RWPE1 (cell line): ENCODE results near the gene SLC6A12.
A peak's percentile ranks its signal among the peaks of the same experiment; 100 is the strongest.

Experiments used
- CTCF ChIA-PET: fragments of 350-600 bp; sonication (Branson Sonifier 250); formaldehyde crosslinking; extraction: SDS; loops from one replicate; lab custom pipeline; 2021; lab: Yijun Ruan, JAX
- POLR2A ChIA-PET: fragments of 400-600 bp; formaldehyde crosslinking; extraction: SDS; loops from one replicate; lab custom pipeline; 2020; ENCODE audit warnings: antibody characterized with exemption; ENCODE audit not compliant: low non-redundant PET; lab: Yijun Ruan, JAX
- DNase-seq: peaks from one replicate; pipeline ENCODE4 v3.0.0; 2012; ENCODE audit warnings: low spot score
- H3K27ac ChIP-seq: fragments of 450-650 bp; 2 replicates; pipeline ENCODE4 v1.5.1; 2017
- TF ChIP-seq, protein P1 (sequence below): fragments of 450-650 bp; conservative IDR thresholded peaks from 2 replicates; pipeline ENCODE4 v1.5.1; 2017; ENCODE audit warnings: low read depth, mild to moderate bottlenecking

Gene SLC6A12

DNA sequence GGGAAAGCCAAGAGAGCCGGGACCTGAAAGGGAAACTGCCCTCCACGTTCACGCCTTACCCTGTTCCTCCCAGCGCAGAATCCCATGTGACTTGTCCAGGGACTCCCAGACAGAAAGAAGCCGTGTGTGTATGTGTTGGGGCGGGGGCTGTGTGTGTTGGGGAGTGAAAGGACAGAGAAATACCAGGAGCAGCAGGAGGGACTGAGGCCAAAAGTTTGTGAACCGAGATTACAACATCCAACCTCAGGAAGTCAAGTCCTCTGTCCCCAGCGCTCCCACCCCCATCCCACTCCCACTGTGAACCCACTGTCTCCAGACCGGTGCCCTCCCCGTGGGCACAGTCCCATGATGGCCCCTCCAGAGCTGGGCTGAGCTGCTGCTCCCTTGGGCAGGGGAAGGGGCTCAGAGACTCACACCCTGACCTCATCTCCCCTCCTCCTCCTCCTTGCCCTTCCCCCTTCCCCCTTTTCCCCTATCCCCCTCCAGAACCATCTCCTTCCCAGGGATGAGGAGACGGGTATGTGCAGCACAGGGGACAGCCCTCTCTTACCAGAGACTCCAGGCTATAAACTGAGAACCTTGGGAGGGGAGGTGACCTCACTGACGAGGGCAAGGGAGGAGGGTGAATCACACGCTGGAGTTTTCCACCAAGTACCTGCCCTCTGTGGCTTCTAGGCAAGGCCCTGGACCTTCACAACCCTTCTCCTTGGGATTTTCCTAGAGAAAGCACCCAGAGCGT, at the start of gene SLC6A12:
SLC6A12 (minus strand) TSS at position 155 of the 739 bp plus-strand sequence. CDS start 4,171 bp downstream, outside the sequence.
- POLR2A ChIA-PET: no interaction called here
- DNase-seq: no peak
- TF ChIP-seq, protein P1, sequence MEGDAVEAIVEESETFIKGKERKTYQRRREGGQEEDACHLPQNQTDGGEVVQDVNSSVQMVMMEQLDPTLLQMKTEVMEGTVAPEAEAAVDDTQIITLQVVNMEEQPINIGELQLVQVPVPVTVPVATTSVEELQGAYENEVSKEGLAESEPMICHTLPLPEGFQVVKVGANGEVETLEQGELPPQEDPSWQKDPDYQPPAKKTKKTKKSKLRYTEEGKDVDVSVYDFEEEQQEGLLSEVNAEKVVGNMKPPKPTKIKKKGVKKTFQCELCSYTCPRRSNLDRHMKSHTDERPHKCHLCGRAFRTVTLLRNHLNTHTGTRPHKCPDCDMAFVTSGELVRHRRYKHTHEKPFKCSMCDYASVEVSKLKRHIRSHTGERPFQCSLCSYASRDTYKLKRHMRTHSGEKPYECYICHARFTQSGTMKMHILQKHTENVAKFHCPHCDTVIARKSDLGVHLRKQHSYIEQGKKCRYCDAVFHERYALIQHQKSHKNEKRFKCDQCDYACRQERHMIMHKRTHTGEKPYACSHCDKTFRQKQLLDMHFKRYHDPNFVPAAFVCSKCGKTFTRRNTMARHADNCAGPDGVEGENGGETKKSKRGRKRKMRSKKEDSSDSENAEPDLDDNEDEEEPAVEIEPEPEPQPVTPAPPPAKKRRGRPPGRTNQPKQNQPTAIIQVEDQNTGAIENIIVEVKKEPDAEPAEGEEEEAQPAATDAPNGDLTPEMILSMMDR: no peak
- no peak within 1 kb of the TSS for H3K27ac ChIP-seq
- CTCF ChIA-PET: no interaction called here

DNA sequence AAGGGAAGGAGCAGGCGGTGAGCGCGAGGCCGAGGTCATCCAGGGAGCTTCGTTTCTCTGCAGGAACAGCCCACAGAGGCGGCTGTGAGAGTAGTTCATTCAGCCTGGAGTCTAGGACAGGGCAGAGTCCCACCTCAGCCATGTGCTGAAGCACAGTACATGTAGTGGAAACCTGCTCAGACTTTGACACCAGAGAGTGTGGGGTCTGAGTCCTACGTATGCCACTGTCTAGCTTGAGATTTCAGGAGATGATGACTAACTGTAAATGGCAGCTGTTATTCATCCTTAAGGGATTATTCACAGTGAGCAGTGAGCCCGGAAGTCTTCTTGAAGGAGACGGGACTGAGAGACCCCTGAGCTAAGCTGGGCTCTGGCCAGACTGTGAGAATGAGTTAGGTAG, 49.6 kb upstream of the SLC6A12 start:
- ChIA-PET POLR2A (no interaction called here), CTCF (interaction anchor here (0.7 kb wide), 1 partner anchor 9 kb away, joined by 3 read pairs; no protein-coding TSS in a partner anchor)
- DNase-seq: peak; percentile 5
- TF ChIP-seq, protein P1: no peak
- no peak overlapping the region for H3K27ac ChIP-seq

DNA sequence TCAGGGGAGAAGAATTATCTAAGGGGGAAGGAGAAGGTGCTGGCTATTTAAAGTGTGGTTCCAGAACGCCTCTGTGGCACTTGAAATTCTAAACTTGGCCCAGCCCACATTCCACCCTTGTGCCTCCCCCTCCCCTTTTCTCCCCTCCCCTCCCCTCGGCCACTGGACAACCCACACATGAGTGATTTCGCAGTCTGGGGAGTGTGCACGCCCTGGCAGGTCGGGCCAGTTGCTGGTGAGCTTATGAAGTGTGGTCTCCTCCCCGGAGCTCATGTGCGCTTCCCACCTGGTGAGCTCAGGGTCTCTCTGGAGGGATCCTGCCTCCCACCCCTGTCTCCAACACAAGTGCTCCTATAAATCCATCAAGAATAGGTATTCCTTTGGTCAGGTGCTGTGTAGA, 48.9 kb upstream of the SLC6A12 start, which contains the start of gene SLC6A13:
SLC6A13 (minus strand) TSS at position 20 of the 400 bp plus-strand sequence. CDS start 2,784 bp downstream, outside the sequence.
- POLR2A ChIA-PET: no interaction called here
- DNase-seq: no peak
- CTCF ChIA-PET: no interaction called here
- TF ChIP-seq, protein P1: no peak
- no peak within 1 kb of the TSS for H3K27ac ChIP-seq

DNA sequence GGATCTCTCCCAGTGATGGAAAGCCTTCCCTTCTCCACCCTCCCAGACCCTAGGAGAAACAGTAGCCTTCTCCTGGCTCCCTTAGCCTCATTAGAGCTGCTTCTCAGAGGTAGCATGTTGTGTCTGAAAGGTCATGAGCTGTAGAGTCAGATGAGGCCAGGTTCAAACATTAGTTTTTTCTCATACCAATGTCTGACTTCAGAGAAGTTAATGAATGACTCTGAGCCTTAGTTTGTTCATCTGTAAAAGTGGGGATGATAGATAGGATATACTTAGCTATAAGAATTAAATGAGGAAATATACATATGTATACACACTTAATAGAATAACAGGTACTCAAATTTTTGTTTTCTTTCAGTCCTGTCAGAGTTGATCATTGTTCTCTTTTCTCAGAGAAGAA, 48.2 kb upstream of the SLC6A12 start:
- no peak for DNase-seq
- POLR2A ChIA-PET: no interaction called here
- H3K27ac ChIP-seq: no peak overlapping the region
- CTCF ChIA-PET: no interaction called here
- TF ChIP-seq, protein P1: no peak

DNA sequence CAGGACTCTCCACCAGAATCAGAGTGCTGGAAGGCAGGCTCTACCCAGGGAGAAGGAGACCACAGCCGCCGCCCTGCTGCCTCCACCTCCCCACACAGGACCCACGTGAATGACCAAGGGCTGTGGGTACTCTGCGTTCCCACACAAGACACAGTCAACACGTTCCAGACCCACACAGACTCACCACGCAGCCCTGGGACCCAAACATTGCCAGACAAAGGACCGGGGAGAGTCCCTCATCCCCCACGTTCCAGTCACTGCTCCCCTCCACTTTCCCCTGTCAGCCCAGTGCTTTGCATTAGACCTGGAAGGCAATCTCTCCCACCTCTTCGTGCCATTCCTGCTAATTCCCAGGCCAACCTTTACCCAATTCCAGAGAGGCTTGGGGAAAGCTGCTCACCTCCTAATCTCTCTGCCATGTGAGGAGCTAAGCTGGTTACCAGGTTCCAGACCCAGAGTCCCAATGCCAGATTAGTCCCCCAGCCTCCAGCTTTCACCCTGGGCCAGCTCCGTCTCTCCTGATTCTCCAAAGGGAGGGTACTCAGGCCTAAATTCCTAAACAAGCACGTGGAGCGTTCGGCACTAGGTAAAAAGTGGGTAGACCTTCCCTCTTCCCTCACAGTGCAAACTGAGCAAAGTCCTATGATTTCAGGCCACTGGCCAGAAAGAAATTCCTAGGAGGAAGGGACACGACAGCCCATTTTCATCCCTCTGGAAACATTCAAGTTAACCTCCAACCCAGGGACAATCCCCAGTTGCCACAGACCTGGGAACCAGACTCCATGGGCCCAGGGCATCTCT, 43.8 kb upstream of the SLC6A12 start:
- POLR2A ChIA-PET: no interaction called here
- DNase-seq: no peak
- TF ChIP-seq, protein P1: no peak
- CTCF ChIA-PET: no interaction called here
- no peak overlapping the region for H3K27ac ChIP-seq

DNA sequence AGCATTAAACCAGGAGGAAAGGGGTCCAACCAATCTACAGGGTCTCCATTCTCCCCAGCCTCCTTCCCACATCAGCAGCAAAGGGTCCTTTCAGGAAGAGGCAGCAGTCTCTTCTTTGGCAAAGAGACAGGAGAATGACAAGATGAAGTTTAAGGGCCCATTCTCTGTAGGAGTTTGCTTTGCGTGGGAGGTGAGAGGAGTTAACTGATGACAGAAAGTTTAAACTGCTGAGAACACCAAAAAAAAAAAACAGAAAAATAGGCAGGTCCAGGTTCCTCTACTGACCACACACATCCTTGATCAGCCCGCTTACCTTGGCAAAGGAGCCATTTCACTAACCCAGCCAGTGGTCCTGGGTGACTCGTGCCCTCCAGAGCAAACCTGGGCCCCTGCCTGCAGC, 43.0 kb upstream of the SLC6A12 start:
- DNase-seq: no peak
- TF ChIP-seq, protein P1: no peak
- no peak overlapping the region for H3K27ac ChIP-seq
- ChIA-PET POLR2A (no interaction called here), CTCF (no interaction called here)
